GM12878 (cell line): ENCODE data around the gene CELF2. TPM values are rescaled to one million over a fixed set of nuclear protein-coding genes. Genes with fewer than 3 reads are reported as not detected.
A peak's percentile ranks its signal among the peaks of the same experiment; 100 is the strongest.

Experiments used
- ATAC-seq: fragments of 200-7000 bp; cut with Tn5 transposase; 3 replicates; pipeline ENCODE4 v1.9.1; 2020; ENCODE audit warnings: mild to moderate bottlenecking, moderate library complexity
- BruUV-seq: library from RNA; stranded (reverse); fragments of 400-500 nt; replicated peaks from 2 replicates; lab custom pipeline; 2021; lab: Mats Ljungman, UMichigan
- CTCF ChIA-PET: fragments of 300-600 bp; sonication (Branson Sonifier 250); formaldehyde crosslinking; extraction: SDS; loops from one replicate; lab custom pipeline; 2021; ENCODE audit warnings: inconsistent platforms; lab: Yijun Ruan, JAX
- POLR2A ChIA-PET: fragments of 350-600 bp; formaldehyde crosslinking; extraction: SDS; loops from one replicate; lab custom pipeline; 2021; ENCODE audit warnings: inconsistent platforms; lab: Charles Lee
- RAD21 ChIA-PET: fragments of 300-600 bp; sonication (Branson Sonifier 250); formaldehyde crosslinking; loops from one replicate; lab custom pipeline; 2023; ENCODE audit warnings: antibody characterized with exemption; ENCODE audit not compliant: unreplicated experiment; lab: Charles Lee
- SMC1A ChIA-PET: fragments of 300-600 bp; sonication (Branson Sonifier 250); formaldehyde crosslinking; loops from one replicate; lab custom pipeline; 2023; ENCODE audit not compliant: unreplicated experiment, uncharacterized antibody; lab: Charles Lee
- DNase-seq: peaks from one replicate; pipeline ENCODE4 v3.0.0-alpha.2; 2011; ENCODE audit warnings: low read depth, low spot score
- FAIRE-seq: peaks from 3 replicates; lab custom pipeline; 2011; peaks lifted over from hg19 to GRCh38; lab: Jason Lieb, UNC
- H2AFZ ChIP-seq: 2 replicates; pipeline ENCODE4 v1.6.0; 2011; ENCODE audit warnings: low read depth, low read length, control low read depth; ENCODE audit not compliant: control insufficient read depth
- H3K27ac ChIP-seq: 2 replicates; pipeline ENCODE4 v1.5.1; 2011; ENCODE audit warnings: control low read depth; ENCODE audit not compliant: control insufficient read depth, insufficient read depth
- H3K27me3 ChIP-seq, 2 experiments: replicated peaks in 1 of 2; 2 replicates each; pipeline versions ENCODE4 v1.6.0 to v1.6.1; 2011; ENCODE audit warnings: low read length in 1 of 2; ENCODE audit not compliant: control insufficient read depth in 2 of 2, insufficient read depth in 2 of 2
- H3K36me3 ChIP-seq, 2 experiments: 2 replicates each; pipeline ENCODE4 v1.5.1; 2011; ENCODE audit warnings: low read length in 1 of 2; ENCODE audit not compliant: control insufficient read depth in 2 of 2, insufficient read depth in 2 of 2
- H3K4me1 ChIP-seq: 2 replicates; pipeline ENCODE4 v1.6.1; 2011; ENCODE audit warnings: mild to moderate bottlenecking, low read length, moderate library complexity, mixed read lengths; ENCODE audit not compliant: control insufficient read depth, insufficient read depth
- H3K4me2 ChIP-seq: 2 replicates; pipeline ENCODE4 v1.6.0; 2011; ENCODE audit warnings: control low read depth; ENCODE audit not compliant: control insufficient read depth, insufficient read depth
- H3K4me3 ChIP-seq: fragments of 200-600 bp; sonication (generic); 2 replicates; pipeline ENCODE4 v1.5.1; 2016
- H3K79me2 ChIP-seq: 2 replicates; pipeline ENCODE4 v1.6.0; 2011; ENCODE audit warnings: low read length; ENCODE audit not compliant: control insufficient read depth, insufficient read depth
- H3K9ac ChIP-seq: 2 replicates; pipeline ENCODE4 v1.8.0; 2011; ENCODE audit warnings: low read length, control low read depth, mixed read lengths; ENCODE audit not compliant: control insufficient read depth, insufficient read depth
- H3K9me3 ChIP-seq: replicated peaks from 3 replicates; pipeline ENCODE4 v1.5.1; 2011; ENCODE audit warnings: mild to moderate bottlenecking, low read length; ENCODE audit not compliant: control insufficient read depth, insufficient read depth
- H4K20me1 ChIP-seq: 2 replicates; pipeline ENCODE4 v1.6.0; 2011; ENCODE audit not compliant: control insufficient read depth, insufficient read depth
- BCL3 ChIP-seq: IDR thresholded peaks from 2 replicates; pipeline ENCODE4 v1.6.1; 2011; ENCODE audit warnings: borderline replicate concordance, low read depth, mild to moderate bottlenecking, moderate library complexity, low read length; ENCODE audit not compliant: insufficient read depth, poor library complexity, severe bottlenecking
- STAT1 ChIP-seq: fragments of 450-650 bp; conservative IDR thresholded peaks from 2 replicates; pipeline ENCODE4 v1.6.1; 2014; ENCODE audit warnings: antibody characterized with exemption, mild to moderate bottlenecking
- WGBS: methylation state at CpG from one replicate; pipeline ENCODE4 v1.1.6; 2016; ENCODE audit warnings: low lambda C conversion rate; ENCODE audit not compliant: insufficient replicate concordance, insufficient coverage; ENCODE audit errors: missing lambda C conversion rate; 5-methylcytosine and 5-hydroxymethylcytosine counted together
- in situ Hi-C: fragments of 300-500 bp; cut with MboI; formaldehyde crosslinking; loops from 9 replicates; pipeline ENCODE4 v1.14.3; 2018; ENCODE audit warnings: mixed read lengths
- intact Hi-C: fragments of 100-400 bp; cut with micrococcal nuclease; formaldehyde crosslinking; loops from one replicate; pipeline ENCODE4 v1.14.2; 2022; ENCODE audit not compliant: unreplicated experiment
- polyA plus RNA-seq, 11 experiments: library from polyadenylated mRNA; depleted of rRNA in 4 of 11; unstranded in 6 of 11; stranded (reverse) in 5 of 11; fragments of >200 nt; fragmentation: Nextera tagmentation in 4 of 11; fragmentation: Illumina TruSeq in 1 of 11; extraction: Ambion mirVana in 4 of 11; extraction: Trizol in 1 of 11; gene quantifications; 1 replicate in 1 of 11; 2 replicates in 10 of 11; pipeline versions ENCODE4 v1.2.1 to v1.2.3, GENCODE V29; 2011 to 2016; ENCODE audit warnings: inconsistent platforms in 2 of 11, missing spikeins in 2 of 11, low read depth in 1 of 11
- total RNA-seq, 4 experiments: library from RNA; depleted of rRNA in 3 of 4; stranded (reverse); fragments of >200 nt in 3 of 4; fragmentation: Illumina TruSeq in 1 of 4; extraction: Trizol in 1 of 4; gene quantifications; 2 replicates each; pipeline versions ENCODE4 v1.2.1 to v1.2.3, GENCODE V29; 2013 to 2021

CELF2 gene
- total and polyA plus RNA-seq, 10 of the 15 experiments (the other 5 are each of a cell fraction or from before 2014, with no cell fraction given), result 20.8 to 129 (median 86.3) TPM

GRCh38 chr10:11112718-11113117, 95.0 kb downstream of the CELF2 start:
- RAD21 ChIA-PET, result interaction anchor here (0.7 to 4.7 kb wide), 9 partner anchors 31 to 360 kb away, joined by 3 to 46 read pairs (median 4); no protein-coding TSS in a partner anchor

More at GRCh38 chr10:11112718-11113117, 95.0 kb downstream of the CELF2 start:
- no peak overlapping the region for H3K27ac ChIP-seq
- no peaks in the 10 kb centered on the region for H4K20me1 ChIP-seq
- H3K36me3 ChIP-seq, result no peaks in the 10 kb centered on the region
- POLR2A ChIA-PET, result interaction anchor here (0.9 kb wide), 1 partner anchor 157 kb away, joined by 3 read pairs; no protein-coding TSS in a partner anchor
- H2AFZ ChIP-seq, result no peak overlapping the region
- in situ Hi-C loops (loop anchor here (25.0 kb wide), 1 partner anchor 350 kb away; no protein-coding TSS in a partner anchor), intact Hi-C loops (loop anchor here (1.0 to 5.0 kb wide), 3 partner anchors 54 to 360 kb away; no protein-coding TSS in a partner anchor)
- TF ChIP-seq STAT1, result no peak
- TF ChIP-seq BCL3, result peak; percentile 58
- H3K4me1 ChIP-seq, result no peaks in the 10 kb centered on the region
- H3K4me3 ChIP-seq, result no peak overlapping the region
- SMC1A ChIA-PET, result interaction anchor here (0.7 to 3.8 kb wide), 19 partner anchors 10 to 165 kb away, joined by 3 to 56 read pairs (median 4); partner anchors contain the start of gene CELF2
- no peak overlapping the region for H3K9ac ChIP-seq
- CTCF ChIA-PET, result interaction anchor here (0.9 to 6.1 kb wide), 20 partner anchors 10 to 214 kb away, joined by 3 to 90 read pairs (median 6); no protein-coding TSS in a partner anchor
- no peak overlapping the region for H3K4me2 ChIP-seq
- DNase-seq (no peak), FAIRE-seq (no peak), ATAC-seq (no peak)
- H3K27me3 ChIP-seq, result no peaks in the 10 kb centered on the region
- no peaks in the 10 kb centered on the region; the same call in 1 of the 2 replicates for H3K79me2 ChIP-seq
- BruUV-seq, result no TSS peak
- 68% methylated on average over 11 of the region's 11 CpGs for WGBS
- H3K9me3 ChIP-seq, result peaks cover 3% of the 10 kb centered on the region; the same call in 2 of the 3 replicates
